GM18909 (cell line): ENCODE measurements around the gene SPOCK2.

Experiments used
- ATAC-seq: cut with Tn5 transposase; IDR thresholded peaks from one replicate; pipeline ENCODE4 v1.9.1; 2021; ENCODE audit warnings: mild to moderate bottlenecking; ENCODE audit not compliant: unreplicated experiment, poor library complexity

Gene SPOCK2

GRCh38 chr10:72059843-72060822 lies 28.2 kb downstream of the SPOCK2 start:
- no peak for ATAC-seq

DNA sequence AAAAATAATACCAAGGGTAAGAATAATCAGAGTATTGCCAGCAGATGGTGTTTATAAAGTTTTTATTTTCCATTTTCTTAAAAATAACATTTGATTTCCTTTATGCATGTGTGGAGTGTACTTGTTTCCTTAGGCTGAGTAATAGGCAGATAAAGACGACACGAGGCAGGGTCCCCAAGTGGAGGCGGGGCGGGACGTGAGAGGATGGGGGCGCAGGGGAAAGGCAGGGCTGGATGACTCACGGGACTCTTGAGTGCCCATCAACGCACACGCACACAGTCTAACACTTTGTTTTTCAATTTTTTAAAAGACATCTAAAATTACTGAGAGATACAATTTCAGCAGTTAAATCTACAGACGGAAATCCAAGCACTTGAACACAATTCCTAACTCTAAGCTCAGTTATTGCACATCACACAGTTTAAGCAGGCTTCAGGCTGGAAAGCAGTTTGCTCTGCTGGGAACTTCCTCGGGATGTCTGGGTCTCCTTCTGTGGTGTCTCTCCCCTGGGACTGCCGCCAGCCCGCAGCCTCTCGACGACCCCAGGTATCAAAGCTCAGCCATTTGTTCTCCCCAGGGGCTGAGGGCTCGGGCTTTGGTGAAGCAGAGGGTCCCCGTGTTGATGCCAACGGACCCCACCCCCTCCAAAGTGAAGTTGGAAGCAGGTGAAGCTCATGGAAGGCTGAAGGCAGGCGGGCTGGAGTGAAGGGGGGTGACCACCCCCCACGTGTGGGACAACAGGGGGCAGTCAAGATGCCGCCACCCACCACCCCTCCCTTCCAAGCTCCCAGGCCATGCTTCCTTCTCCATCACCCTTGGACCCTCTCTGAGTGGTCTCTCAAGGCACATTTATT lies 29.1 kb downstream of the SPOCK2 start:
- ATAC-seq, result no peak

GRCh38 chr10:72058347-72058898 lies 29.9 kb downstream of the SPOCK2 start:
- no peak for ATAC-seq

DNA sequence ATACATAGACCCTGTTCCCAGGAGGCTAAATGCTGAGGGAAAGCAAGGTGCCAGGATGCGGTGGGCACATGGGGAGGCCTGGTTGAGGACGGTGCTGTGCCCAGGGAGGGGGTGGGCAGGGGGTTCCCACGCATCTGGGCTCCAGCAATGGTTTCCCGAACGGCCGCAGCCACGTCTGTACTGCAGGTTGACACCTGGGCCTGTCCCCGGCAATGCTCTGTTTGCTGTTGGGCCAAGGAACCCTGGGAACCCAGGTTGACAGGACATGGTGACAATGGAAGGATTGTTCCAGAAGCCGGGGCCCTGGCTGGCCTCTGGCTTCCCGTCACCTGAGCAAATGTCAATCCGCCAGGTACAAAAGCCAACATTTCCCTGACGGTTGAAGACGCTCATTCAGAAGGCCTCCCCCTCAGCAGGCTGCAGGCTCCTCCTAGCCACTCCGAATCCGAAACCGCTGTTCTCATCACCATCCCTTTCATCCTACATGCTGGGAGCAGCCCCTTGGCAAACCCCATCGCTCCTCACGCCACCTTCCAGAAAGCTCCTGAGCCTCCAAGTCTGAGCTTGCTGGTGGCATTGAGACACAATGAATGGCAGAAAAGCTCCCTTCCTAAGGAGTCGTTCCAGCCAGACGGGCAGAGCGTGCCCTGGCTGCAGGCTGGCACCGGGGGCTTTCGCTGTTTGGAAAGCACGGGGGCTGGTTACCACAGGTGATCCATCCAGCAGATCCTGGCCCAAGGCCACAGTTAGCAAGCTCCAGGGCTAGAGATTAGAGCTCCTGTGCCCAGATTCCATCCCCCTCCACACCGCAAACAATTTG lies 31.2 kb downstream of the SPOCK2 start:
- no peak for ATAC-seq

DNA sequence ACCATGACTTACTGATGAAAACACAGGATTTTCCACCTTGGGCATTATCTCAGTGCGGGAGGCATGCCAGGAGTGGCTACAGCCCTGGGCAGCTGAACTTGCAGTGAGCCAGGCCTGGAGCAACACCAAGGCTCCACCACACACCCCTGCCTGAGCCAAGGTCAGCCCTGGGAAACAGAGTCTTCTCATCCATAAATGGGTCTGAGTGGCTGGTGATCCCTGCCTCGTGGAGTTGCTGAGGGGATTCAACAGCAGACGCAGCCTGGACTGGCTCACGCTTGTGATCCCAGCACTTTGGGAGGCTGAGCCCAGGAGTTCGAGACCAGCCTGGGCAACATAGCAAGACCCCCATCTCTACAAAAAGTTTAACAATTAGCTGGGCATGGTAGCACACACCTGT lies 32.2 kb downstream of the SPOCK2 start:
- ATAC-seq, result no peak

DNA sequence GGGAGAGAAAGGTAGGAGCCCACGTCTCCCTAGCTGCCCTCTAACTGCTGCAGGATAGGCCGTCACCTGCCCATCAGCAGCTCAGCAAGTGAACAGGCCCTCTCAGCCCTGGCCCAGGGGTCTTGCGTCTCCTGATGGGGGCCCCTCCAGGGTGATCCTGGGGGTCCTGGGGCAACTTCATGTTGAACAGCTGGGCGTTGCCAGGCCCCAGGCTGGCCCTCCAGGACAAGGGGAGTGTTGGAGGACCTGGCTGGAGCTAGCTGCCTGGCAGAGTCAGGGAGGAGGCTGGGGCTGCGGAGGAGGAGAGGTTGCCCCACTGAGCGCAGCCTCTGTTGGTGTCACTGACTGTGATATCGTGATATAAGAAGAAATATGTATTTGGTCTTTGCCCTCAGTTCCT lies 34.7 kb downstream of the SPOCK2 start:
- ATAC-seq, result no peak

GRCh38 chr10:72050873-72051272 lies 37.5 kb downstream of the SPOCK2 start:
- no peak for ATAC-seq

GRCh38 chr10:72049969-72050781 lies 38.2 kb downstream of the SPOCK2 start:
- no peak for ATAC-seq

GRCh38 chr10:72049472-72049871 lies 38.9 kb downstream of the SPOCK2 start:
- ATAC-seq, result no peak

DNA sequence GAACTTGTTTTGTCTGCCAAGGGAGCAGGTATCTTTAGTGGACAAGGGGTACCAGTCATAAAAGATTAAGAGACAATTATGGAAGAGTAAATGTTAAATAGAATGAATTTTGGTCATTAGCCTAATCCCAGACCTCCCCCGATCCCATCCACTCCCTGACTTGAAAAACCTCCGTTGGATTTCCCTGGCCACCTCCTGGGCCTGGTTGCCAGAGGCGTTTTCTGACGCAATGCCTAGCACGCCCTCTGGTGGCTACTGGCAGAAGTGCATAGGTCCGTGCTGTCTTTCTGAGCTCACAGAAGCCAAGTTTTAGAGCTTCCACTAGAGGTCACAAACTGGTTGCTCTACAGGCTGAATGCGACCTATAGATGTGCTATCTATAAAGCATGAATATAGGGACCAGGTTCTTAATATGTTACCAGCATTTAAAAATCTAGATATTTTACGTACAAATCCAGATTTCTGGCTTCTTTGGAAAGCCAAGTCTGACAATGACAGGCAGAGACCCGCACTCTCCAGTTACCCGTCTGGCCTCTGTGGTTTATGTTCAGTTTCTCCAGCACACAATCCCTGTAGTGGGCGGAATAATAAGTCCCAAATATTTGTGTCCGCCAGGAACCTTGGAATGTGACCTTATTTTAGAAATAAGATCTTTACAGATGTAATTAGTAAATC lies 39.8 kb downstream of the SPOCK2 start:
- peak; percentile 50 for ATAC-seq

DNA sequence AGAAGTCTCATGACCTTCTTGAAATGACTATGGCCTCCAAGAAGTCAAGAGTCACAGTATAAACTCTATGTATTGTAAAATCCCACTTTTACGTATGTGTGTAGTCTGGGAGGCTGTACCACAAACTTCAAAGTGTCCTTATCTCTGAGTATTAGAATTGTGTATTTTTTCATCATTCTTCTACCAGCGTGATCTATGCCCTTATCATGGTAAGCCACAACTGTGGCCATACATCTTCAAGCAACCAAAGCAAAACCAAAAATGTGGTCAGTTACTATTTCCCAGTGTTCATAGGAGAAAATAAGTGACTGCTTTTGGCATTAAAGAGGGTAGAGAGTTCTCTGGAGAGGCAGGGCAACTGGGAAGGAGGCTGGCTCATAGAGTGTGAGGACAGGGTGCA lies 42.8 kb downstream of the SPOCK2 start:
- ATAC-seq, result no peak

GRCh38 chr10:72044417-72045041 lies 43.8 kb downstream of the SPOCK2 start:
- ATAC-seq, result no peak

DNA sequence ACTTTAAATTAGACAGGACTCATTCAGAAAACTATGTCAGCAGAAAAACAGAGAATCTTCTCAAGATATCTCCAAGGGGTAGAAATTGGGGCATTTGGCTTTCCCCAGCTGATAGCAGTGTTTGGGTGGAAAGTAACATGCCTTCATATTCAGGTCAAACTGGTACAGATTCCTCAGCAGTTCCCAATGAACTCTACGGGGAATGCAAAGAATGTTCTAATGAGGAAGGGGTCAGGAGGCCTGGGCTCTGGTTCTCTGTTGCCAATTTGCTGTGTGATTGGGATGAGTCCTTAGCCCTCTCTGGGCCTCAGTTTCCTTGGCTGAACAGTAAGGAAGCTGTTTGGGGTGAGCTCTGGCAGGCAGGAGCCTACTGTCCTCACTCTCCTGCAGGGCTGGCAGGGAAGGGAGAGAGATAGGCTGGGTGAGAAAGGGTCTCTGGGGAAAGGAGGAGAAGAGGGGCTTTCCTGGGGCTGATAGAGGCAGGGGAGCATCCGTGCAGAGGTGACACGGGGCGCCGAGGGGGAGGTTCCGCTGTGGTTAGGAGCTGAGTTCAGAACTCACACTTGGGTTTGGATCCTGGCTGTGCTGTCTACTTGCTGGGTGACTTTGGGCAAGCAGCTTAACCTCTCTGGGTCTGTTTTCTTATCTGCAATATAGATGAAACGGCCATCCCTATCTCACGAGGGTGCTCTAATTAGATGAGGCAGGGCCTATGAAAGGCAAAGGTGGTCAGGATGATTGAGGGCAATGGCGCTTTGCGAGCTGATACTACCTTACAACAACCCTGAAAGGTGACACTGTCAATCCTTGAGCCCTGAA lies 45.1 kb downstream of the SPOCK2 start:
- no peak for ATAC-seq

DNA sequence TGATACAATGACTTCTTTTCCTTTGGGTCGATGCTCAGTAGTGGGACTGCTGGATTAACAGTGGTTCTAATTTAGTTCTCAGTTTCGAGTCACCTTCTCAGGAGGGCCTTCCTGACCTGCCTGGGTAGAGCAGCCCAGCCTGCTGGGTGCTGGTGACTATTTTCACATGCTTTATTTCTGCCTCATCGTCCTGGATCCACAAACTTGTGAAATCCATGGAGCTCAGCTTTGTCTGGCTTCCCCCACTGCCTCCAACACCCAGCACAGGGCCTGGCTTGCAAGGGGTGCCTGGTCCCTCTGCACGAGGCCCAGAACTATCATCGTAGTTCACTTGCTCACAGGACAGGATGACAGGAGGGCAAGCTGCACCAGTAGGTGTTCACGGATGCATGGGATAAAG lies 46.9 kb downstream of the SPOCK2 start:
- no peak for ATAC-seq

GRCh38 chr10:72039377-72039776 lies 49.0 kb downstream of the SPOCK2 start:
- no peak for ATAC-seq

DNA sequence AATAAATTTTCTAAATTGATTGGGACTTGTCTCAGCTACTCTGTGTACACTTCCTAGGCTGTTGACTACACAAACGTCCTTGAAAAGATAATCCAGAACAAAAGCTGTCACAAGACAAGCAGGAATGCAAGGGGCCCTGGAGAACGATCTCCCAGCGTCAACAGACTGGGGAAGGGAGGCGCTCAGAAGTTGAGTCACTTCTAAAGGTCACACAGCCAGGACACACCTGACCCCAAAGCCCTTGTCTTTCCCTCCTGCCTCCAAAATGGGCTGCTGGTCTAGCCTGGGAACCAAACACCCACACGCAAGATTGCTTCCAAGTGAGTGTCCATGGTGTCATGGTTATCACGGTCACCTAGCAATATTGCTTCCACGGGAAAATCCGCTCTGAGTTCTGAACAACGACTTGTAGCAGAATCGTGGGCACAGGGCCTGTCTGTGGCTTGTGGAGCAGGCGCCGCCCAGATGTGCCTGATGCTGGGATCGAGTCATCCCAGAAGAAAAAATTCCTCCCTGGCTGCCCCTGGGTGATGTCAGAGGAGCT lies 49.8 kb downstream of the SPOCK2 start:
- ATAC-seq, result no peak

DNA sequence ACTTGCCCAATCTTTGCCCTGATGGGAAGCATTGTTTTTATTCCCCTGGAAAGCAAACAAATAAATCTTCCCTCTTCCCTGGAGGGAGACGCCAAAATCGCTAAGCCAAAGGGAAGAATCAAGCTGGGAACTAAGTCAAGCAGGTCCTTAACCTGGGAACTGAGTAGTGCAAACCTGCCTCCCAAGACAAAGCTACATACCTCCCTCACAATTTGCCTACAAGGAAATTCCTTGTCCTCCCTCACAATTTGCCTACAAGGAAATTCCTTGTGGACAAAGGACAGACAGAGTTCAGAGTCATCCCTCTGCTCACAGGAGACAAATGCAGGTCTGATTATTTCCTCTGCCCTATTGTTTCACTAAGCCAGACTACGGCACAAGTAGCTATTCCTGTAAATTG lies 50.5 kb downstream of the SPOCK2 start:
- no peak for ATAC-seq
